Activated T-cell treated with anti-CD3 and anti-CD28 coated beads for 4 hours (primary cell): ENCODE data around the gene C1QTNF1.

Experiments used
- DNase-seq: peaks from one replicate; pipeline ENCODE4 v3.0.0-alpha.2; 2020

Gene C1QTNF1

DNA sequence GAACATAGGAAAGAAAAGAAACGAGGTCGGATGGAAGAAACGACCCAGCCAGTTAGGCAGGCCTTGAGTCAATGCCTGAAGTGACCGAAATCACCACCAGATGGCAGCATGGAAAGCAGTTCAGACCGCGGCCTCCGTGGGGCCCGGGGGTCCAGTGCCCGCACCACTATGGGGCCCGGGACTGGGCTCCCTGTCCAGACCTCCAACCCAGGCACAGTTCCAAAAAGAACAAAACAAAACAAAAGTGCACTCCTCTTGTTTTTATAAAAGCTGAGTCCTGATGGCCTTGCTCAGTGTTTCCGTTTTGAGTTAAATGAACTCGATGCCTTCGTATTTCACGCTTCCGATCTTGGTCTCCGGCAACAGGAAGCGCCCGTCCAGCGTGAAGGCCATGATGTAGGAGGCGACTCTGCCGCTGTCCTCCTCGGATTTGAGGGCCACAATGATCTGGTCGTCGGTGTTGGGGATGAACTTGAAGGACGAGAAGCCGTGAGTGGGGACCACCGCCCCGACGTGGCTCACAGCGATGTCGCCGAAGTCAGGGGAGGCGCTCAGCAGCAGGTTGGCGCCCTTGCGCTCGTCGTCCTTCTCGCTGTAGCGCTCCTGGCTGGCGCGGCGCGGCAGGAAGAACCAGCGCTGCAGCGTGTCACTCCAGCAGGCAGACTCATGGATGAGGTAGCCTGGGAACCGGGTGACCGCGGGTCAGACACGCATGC, 30.6 kb upstream of the C1QTNF1 start:
- peak; percentile 45 for DNase-seq

- no peak for DNase-seq
Observed at GRCh38 chr17:78993981-78994671, 29.8 kb upstream of the C1QTNF1 start.

DNA sequence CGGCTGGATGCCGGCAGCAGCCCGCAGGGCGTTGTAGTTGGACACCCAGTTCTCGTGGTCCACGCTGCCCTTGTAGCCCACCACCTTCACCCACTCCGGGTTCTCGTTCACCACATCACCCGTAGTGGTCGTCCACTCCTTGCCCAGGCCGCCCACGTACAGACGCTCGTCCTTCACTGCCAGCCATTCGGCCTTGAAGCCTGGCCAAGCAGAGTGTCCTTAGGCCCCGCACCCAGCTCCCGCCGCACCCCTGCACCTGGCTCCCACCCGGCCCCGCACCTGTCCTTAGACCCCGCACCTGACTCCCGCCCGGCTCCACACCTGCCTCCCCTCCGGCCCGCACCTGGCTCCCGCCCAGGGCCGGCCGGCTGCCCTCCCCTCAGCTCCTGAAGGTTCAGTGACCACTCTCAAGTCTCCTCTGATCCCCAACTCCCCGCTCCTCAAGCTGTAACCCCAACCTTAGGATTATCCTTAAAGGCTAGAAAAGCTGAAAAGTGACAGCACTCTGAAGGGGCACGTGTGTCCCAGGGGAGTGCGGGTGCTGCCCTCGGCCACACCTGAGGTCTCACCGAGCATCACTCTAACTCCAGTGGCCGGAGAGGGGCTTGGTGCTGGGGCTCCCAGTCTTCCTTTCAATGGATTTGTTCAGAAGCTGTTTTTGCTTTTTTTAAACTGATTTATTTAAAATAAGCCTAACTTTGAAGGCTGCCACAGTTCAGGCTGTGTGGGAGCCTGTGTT, 28.8 kb upstream of the C1QTNF1 start:
- no peak for DNase-seq

GRCh38 chr17:78995761-78996451, 28.1 kb upstream of the C1QTNF1 start:
- DNase-seq = no peak

GRCh38 chr17:78996781-78997201, 27.2 kb upstream of the C1QTNF1 start:
- no peak for DNase-seq

DNA sequence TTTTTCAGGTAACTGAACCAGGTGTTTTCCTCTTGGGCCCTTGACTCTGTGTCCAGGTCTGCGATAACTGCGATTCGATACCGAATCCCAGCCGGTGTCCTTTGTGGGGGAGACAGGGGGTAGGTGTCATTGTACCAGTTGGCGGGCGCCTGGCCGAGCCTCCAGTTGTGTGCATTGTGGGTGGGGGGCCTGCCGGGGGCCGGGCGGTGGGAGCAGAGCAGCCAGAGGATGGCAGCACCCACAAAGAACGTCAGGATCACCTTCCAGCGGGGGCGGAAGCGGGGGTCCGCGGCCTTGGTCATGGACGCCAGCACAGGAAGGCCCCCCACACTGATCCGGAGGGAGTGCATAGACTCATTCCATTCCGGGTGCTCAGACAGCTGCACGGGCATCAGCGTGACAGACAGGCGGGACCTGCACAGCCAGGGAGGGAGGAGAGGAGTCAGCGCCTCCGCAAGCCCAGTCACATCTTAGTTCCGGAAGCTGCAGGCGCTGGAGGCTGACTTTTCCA, 26.7 kb upstream of the C1QTNF1 start:
- no peak for DNase-seq

DNA sequence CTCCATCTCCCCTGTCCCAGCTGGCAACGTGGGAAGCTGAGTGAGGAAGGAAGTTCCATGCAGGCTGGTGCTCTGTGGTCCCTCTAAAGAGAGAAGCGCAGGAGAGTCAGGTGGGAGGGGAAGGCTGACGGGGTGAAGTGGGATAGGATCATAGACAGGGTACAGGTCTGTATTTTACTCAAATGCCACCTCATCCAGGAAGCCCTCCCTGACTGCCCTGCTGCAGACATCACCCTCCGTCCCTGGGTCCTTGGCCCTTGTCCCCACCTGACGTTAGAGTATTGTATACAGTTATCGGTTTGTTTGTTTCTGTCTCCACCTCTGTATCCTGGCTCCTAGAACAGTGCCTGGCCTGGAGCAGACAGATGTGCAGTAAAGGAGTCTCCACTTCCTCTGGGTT, 26.1 kb upstream of the C1QTNF1 start:
- no peak for DNase-seq

DNA sequence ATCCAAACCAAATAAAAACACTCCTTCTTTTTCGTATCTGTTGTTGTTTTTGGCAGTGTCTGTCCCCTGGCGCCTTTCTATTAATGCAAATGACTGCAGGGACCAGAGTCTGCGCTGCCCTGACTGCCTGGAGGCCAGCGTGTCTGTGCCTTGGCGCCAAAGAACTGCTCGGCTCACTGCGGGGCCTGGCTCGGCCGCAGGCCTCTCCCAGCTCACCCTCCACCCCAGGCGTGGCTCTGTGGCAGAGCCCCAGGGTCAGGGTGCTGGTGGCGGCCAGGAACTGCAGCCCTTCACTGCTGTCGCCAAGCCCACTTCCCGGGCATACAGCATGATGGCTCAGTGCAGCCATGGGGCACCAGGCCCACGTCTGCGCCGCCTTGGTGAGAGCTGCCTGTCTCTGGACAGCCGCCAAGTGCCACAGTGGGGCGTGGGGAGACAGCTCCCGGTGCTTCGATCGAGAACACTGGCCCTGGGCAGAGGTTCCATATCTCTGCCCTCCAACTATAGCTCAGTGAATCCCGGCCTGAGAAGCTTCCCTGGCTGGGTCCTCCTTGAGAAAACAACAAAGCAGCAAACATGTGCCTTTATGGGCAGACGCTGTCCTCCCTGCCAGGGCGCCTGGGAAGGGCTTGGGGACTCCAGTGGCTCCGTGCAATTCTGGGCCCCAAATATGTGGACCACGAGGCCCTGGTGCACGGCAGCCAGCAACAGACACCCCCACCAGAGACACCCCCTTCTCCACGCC, 25.5 kb upstream of the C1QTNF1 start:
- DNase-seq = no peak

DNA sequence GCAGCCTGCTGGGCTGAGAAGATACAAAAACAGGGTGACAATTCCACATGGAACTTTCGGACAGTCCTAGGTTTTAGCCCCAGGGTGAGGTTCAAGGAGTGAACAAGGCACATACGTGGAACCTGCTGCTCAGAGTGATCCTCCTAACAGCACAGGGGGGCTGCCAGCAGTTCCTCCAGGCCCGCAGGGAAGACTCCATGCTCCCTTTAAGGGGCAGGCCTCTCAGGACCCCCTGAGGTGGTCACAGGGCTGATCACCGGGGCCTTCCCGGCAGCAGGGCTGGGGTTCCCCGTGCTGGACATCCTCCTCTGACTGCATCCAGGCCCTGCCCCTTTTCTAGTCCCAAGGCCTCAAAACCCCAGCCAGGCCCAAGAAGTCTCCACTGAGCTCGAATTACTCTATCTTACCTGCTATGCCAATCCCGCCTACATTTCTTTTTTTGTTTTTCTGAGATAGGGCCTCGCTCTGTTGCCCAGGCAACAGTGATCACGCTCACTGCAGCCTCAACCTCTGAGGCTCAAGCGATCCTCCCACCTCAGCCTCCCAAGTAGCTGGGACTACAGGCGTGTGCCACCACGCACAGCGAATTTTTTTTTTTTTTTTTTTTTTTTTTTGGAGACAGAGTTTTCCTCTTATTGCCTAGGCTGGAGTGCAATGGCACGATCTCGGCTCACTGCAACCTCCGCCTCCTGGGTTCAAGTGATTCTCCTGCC, 24.8 kb upstream of the C1QTNF1 start:
- DNase-seq = no peak

GRCh38 chr17:78999947-79000395, 24.0 kb upstream of the C1QTNF1 start:
- DNase-seq = no peak

- DNase-seq = no peak
Observed at GRCh38 chr17:79000396-79001189, 23.4 kb upstream of the C1QTNF1 start.

- no peak for DNase-seq
Observed at GRCh38 chr17:79001190-79002020, 22.6 kb upstream of the C1QTNF1 start.

- no peak for DNase-seq
Observed at GRCh38 chr17:79002291-79002690, 21.7 kb upstream of the C1QTNF1 start.

GRCh38 chr17:79002796-79003593, 21.0 kb upstream of the C1QTNF1 start:
- DNase-seq = no peak

- DNase-seq = no peak
Observed at GRCh38 chr17:79003661-79004411, 20.1 kb upstream of the C1QTNF1 start.

GRCh38 chr17:79005063-79005861, 18.7 kb upstream of the C1QTNF1 start:
- DNase-seq = no peak

DNA sequence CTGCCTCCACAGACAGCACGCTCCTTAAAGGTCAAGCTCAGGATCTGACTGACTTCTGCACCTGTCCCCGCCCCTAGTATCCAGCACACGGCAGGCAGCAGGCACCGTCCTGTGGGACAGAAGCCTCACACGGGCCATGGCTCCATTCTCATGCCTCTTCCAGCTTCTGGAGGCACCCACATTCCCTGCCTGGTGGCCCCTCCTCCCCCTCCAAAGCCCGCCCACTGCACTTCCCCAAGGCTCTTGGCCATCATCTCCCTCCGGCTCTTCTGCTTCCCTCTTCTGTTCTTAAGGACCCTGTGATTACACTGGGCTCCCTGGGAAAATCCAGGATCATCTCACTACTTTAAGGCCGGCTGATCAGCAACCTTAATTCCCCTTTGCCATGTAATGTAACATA, 17.9 kb upstream of the C1QTNF1 start:
- DNase-seq = no peak
